GM12874 (cell line): ENCODE results near the gene TMEM35A.

ENCODE experiments used
- CTCF ChIP-seq: IDR thresholded peaks from 2 replicates; pipeline ENCODE4 v1.5.1; 2011; ENCODE audit warnings: low read depth, mild to moderate bottlenecking, control low read depth, low read length, moderate library complexity; ENCODE audit not compliant: insufficient read depth

The TMEM35A gene

DNA sequence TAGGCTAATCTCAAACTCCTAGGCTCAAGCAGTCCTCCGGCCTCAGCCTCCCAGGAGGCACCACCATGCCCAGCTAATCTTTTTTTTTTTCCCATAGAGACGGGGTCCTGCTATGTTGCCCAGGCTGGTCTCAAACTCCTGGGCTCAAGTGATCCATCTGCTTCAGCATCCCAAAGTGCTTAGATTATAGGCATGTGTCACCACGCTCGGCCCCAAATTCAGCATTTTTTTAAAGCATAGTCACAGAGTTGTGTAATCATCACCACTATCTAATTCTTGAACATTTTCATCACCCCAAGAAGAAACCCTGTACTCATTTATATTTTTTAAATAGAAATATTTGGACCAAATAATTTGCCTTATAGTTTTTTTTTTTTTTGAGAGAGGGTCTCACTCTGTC lies 29.6 kb downstream of the TMEM35A start:
- TF ChIP-seq CTCF, result no peak

DNA sequence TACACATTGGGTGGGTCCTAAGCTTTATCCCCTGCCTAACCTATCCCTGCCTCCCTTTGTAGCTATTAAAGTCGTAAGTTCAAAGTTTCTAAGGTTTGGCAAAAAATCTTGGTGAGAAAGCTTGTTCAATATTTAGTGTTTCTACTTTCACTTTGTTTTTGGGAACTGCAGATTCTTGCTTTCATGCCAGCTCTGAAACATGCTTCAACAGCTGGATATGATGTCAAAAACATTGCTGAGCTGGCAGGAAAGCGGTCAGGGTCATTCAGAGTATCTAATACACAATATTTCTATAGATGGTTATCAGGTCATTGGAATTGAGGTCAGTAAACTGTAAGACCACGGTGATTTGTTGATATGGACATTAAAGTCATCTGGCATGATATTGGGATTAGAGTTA lies 39.0 kb downstream of the TMEM35A start:
- no peak for TF ChIP-seq CTCF

DNA sequence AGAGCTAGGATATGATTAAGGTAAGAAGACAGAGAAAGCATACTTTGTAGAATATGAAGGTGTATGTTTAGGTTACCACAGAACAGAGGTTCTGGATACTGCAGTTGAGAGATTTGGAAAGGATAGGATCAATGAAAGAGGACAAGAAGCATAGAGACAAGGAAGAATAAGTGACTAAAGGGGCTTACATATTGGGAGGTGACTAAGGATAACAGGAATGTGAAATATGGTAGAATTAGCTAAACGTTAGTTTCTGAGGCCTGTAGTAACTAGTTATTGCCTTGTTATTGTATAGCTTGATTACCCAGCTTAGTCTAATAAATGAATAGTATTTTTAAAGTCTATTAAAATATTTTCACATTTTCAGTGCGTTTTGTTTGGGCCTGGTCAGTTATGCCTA lies 57.6 kb downstream of the TMEM35A start:
- TF ChIP-seq CTCF, result no peak
